HG03175 (cell line): ENCODE results near the gene ZMYND8.

Source experiments
- ATAC-seq: cut with Tn5 transposase; IDR thresholded peaks from one replicate; pipeline ENCODE4 v1.9.1; 2021; ENCODE audit warnings: mild to moderate bottlenecking, moderate library complexity; ENCODE audit not compliant: unreplicated experiment

The ZMYND8 gene

DNA sequence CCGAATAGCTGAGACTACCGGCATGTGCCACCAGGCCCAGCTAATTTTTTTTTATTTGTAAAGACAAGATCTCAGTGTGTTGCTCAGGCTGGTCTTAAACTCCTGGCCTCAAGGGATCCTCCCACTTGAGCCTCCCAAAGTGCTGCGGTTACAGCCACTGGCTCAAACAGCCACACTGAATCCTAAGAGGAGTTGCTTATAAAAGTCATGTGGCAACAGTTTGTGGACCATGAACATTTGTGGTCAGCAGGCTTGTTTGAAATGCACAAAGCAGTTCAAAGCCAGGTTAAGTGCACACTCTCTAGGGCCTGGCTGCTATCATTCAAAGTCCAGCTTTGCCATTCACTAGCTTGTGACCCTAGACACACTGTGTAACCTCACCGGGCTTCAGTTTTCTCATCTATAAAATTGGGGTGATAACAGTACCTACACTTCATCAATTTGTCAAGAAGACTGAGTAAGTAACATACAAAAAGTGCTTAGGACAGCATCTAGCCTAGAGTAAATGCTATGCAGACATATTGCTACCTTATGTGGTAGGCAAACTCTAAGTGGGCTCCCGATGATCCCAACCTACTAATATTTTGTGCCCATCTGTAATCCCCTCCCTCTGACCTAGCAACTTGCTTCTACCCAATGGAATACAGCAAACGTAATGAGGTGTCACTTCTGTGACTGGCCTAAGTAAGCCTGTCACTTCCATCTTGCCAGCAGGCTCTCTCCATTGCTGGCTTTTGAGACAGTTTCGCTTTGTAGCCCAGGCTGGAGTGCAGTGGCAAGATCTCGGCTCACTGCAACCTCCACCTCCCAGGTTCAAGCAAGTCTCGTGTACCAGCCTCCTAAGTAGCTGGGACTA, 122.9 kb downstream of the ZMYND8 start:
- no peak for ATAC-seq

GRCh38 chr20:47232518-47232917, 124.0 kb downstream of the ZMYND8 start:
- ATAC-seq: no peak

- ATAC-seq: no peak
These were observed 125.0 kb downstream of the ZMYND8 start for GRCh38 chr20:47231382-47232039.

GRCh38 chr20:47230811-47231256, 125.7 kb downstream of the ZMYND8 start:
- no peak for ATAC-seq

DNA sequence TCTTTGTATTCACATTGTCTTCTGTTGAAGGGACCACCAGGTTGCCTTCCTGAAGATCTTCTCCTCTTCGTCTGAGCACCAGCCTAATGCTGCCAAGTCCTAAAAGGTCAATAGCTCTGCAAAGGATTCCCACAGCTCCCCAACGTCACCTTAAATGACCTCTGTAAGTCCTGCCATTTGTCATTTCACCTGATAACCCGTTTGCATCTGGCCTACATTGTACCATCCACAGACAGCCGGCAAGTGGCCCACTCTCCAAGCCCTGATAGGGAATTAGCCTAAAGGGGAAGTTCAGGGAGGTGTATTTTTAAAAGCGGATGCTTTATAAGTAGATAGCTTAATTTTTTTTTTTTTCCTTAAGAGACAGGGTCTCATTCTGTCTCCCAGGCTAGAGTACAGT, 127.8 kb downstream of the ZMYND8 start:
- no peak for ATAC-seq

GRCh38 chr20:47227576-47227975, 128.9 kb downstream of the ZMYND8 start:
- ATAC-seq: no peak

DNA sequence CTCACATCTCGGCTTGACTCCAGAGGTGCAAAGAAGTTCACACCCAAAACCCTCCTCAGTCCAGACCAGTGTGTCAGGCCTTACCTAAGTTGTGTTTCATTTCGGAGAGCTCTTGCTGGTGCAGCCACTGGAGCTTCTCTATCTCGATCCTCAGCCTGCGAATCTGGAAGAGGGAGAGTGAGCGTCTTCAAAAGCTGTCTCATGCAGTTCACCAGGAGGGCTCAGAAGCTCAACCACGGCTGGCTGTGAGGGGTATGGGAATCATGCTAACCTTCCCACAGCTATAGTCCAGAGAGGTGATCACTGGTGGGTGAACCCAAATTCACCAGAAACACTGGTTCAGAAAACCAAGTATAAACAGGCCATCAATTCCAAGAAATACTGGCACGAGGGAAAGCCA, 129.4 kb downstream of the ZMYND8 start:
- ATAC-seq: no peak

- ATAC-seq: no peak
These were observed 131.0 kb downstream of the ZMYND8 start for GRCh38 chr20:47225458-47225857.

- no peak for ATAC-seq
These were observed 131.6 kb downstream of the ZMYND8 start for GRCh38 chr20:47224857-47225256.

DNA sequence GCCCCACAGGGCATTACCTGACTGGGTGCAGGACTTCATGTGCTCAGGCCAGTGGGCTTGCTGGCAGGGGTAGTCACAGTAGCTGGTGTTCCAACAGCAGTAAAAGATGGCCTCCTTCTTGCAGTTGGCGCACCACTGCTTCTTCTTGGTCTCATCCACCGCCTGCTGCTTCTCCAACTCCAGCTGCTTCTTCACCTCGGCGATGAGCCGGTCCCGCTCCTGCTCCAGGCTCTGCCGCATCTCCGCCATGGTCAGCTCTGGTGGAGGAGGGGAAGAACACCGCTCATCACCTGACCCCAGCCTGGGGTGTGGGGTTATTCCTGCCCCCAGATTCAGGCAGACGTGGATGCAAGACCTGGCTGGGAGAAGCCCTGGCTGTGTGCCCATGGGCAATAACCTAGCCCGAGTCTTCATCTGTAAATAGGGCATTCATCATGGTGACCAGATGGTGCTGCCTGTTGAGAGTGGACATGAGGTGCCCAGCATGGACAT, 132.2 kb downstream of the ZMYND8 start:
- ATAC-seq: no peak

- no peak for ATAC-seq
These were observed 132.6 kb downstream of the ZMYND8 start for GRCh38 chr20:47223896-47224295.

- ATAC-seq: no peak
These were observed 133.9 kb downstream of the ZMYND8 start for GRCh38 chr20:47222468-47223119.

DNA sequence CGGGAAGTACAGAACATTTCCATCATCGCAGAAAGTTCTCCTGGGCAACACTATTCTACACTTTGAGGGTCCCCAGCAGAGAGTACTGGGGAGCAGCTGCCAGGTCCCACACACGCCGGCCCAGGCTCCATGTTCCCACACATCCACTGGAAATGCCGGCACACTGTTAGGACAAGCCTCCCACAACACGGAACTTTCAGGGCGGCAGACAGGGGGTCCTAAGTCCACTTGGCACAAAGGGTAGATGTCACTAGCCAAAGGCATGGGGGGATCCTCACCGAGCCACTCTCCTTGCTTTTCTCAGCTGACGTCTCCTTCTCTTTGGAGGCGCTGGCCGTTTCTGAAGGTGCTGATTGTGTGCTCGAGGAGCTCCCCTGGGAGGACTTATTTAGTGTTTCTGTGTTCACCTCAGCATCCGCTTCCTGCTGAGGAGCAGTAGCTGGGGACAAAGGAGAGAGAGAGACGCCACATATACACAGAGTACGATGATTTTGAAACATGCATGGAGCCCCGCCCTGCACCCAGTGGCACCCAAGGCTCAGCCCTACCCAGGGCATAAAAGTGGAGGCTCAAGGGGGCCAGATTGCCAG, 135.4 kb downstream of the ZMYND8 start:
- no peak for ATAC-seq

DNA sequence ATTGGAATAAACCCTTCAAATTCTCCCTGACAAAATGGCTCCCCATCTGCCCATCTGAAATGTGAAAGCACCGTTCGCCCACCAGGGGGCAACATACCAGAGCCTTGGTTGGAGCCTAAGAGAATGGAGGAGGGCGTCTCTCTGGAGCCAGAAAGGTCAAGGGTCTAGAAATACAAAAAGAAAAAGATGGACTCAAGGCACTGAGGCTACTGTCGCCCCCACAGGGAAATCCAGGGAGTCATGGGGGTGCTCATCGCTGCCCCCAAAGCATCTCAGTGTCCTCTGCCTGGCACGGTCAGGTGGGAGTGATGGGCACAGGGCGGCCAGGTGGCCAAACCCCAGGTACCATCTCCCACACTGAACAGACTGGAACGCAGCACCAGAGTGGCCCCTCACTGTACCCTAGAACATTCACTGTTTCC, 136.3 kb downstream of the ZMYND8 start:
- ATAC-seq: no peak

DNA sequence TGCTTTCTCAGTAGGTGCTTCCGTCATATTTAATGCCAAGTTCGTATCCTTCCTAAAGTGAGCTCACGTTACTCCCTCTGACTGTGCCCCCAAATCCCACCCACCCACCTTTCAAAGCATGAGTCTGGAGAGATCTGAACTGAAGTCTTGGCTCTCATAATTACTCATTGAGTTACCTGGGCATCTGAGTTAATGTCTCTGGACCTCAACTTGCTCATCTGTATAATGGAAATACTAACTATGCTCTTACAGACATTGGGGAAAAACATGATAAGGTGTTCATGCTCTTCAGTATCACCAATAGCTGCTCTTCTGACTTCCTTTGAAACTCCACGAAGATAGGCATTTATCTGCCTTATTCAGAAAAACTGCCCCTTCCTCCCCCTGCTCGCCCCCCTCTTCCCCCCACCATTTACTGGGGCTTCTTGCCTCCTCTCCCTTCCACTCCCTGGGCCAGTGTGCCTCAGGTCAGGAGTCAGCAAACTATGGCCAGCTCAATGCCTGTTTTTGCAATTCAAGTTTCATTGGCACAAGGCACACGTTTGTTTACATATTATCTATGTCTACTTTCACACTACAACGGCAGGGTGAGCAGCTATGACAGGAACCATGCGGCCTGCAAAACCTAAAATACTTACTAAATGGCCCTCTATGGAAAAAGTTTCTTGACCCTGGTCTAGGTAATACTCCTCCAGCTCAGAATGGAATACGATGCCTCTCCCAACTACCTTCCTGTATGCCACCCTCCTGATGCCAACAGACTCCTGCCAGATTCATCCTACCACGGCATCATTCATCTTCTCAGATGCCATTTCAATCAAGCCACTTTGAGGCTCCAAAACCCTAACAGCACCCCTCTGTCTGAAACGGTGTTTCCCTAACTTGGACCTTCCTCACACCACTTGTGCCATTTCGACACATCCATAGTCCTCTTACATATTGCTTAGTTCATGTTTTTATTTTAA, 138.7 kb downstream of the ZMYND8 start:
- no peak for ATAC-seq

GRCh38 chr20:47216819-47217410, 139.6 kb downstream of the ZMYND8 start:
- no peak for ATAC-seq

- no peak for ATAC-seq
These were observed 140.7 kb downstream of the ZMYND8 start for GRCh38 chr20:47215653-47216397.

DNA sequence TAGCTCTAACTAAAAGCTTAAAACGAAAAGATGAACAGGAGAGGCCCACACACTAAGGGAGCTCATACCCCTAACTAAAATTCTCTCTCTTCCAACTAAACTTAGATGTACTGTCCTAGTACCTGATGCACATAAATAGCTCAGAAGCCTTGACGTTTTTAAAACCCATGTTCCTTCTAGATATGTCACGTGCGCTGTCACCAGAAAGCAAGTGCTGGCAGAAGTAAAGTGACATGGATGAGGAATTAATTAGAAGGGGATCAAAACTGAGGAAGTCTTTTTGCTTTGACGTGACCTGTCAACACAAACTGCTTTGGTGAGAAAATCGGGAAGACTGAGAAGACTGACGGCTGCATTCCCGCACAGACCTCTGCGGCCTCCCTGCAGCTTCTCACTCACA, 142.5 kb downstream of the ZMYND8 start:
- ATAC-seq: no peak

DNA sequence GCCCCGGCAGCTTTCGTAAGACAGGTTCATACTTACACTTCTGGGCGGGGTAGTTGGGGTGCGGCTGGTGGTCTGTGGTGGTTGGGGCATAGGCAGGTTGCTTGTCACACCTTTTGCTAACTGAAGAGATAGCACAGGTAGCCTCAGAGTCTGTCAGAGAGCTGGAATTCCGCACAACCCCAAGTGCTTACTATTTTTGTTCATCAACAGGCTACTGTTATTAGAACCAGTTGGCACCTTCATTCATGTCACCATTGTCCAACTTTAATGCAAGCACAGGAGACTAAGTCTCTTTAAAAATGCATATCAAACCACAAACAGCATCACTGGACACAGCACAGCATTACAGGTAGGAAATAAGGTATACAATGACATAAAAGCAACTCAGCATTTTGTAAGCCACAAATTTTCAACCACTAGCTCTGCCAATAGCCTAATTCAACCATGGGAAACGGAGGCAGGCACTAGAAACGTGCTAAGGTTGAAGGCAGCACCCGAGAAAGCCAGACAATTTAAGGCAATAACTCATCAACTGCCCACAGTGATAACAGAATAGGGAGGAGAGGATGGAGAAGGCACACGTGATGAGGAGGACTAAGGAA, 143.8 kb downstream of the ZMYND8 start:
- no peak for ATAC-seq
